Vagina (tissue), 2 donors: Measurements from ENCODE around the gene ESPNL.

Source experiments
- CTCF ChIP-seq, 3 experiments: fragments of 450-650 bp in 2 of 3; fragments of 200-600 bp in 1 of 3; sonication (generic) in 1 of 3; IDR thresholded peaks; one replicate each; pipeline ENCODE4 v1.5.1; 2017 to 2019; ENCODE audit warnings: antibody characterized with exemption in 3 of 3, mild to moderate bottlenecking in 2 of 3, moderate library complexity in 2 of 3
- POLR2A ChIP-seq, 2 donors: fragments of 450-650 bp; IDR thresholded peaks; one replicate each; pipeline ENCODE4 v1.6.1; 2017; ENCODE audit warnings: antibody characterized with exemption in 2 of 2, mild to moderate bottlenecking in 2 of 2, moderate library complexity in 2 of 2
- POLR2AphosphoS5 ChIP-seq, 2 donors: sonication (generic); formaldehyde crosslinking; IDR thresholded peaks; one replicate each; pipeline ENCODE4 v1.9.0; 2017; ENCODE audit warnings: antibody characterized with exemption in 2 of 2, mild to moderate bottlenecking in 2 of 2, low read depth in 1 of 2; ENCODE audit not compliant: insufficient read depth in 1 of 2

- TF ChIP-seq POLR2A (IDR thresholded peaks at IDR 0.05) (no peak), CTCF (IDR thresholded peaks at IDR 0.05) (no peak), POLR2AphosphoS5 (IDR thresholded peaks at IDR 0.05; ENCODE audit: insufficient read depth in 1 of 2, low read depth in 1 of 2) (no peak)
These were observed 24.7 kb upstream of the ESPNL start for GRCh38 chr2:238075397-238075796.
